Fibroblast of the aortic adventitia (primary cell): ENCODE measurements around the gene BPIFA3. TPM values are rescaled to one million over a fixed set of nuclear protein-coding genes. Genes with fewer than 3 reads are reported as not detected.

Experiments used
- DNase-seq: peaks from one replicate; pipeline ENCODE4 v3.0.0-alpha.2; 2010; ENCODE audit warnings: low read depth
- H3K4me3 ChIP-seq: 2 replicates; pipeline ENCODE4 v1.5.1; 2011; ENCODE audit warnings: low read depth, mild to moderate bottlenecking, control low read depth, low read length, moderate library complexity
- total RNA-seq: library from RNA; depleted of rRNA; stranded (reverse); fragments of >200 nt; gene quantifications from 2 replicates; pipeline ENCODE4 v1.2.3, GENCODE V29; 2012; ENCODE audit warnings: low replicate concordance
- TF ChIP-seq, protein P1 (sequence below): IDR thresholded peaks from 2 replicates; pipeline ENCODE4 v1.5.1; 2011; ENCODE audit warnings: mild to moderate bottlenecking, low read length, control low read depth, inconsistent platforms; ENCODE audit not compliant: insufficient read depth

The BPIFA3 gene
- total RNA-seq, 1 donor = not detected

DNA sequence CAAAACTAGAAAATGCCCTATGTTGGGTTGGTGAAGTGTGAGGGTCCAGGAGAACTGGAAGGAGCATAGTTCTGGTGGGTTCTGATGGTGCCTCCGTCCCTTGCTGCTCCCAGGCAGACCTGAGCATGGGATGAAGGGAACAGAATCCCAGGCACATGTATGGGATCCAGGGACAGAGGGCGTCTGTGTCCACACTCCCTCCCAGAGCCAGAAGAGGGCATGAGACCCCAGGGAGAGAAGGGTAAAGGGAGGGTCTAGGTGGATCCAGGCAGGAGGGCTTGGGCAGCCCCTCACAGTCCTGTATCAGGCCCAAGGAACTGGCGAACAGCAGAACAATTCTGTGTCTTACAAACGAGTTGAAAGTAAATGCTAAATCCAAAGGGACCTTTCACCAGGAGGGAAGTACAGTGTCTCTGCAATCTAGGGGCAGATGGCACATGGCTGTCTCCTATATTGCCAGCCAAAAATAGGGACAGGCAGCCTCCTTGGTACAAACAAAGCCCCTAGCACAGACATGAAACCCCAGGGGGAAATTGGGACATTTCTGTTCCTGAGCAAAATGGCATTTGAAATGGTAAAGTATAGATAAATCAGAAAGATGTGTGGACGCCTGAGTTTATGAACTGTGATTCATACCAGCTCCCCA is 16.1 kb downstream of the BPIFA3 start:
- H3K4me3 ChIP-seq = no peak overlapping the region
- TF ChIP-seq, protein P1, sequence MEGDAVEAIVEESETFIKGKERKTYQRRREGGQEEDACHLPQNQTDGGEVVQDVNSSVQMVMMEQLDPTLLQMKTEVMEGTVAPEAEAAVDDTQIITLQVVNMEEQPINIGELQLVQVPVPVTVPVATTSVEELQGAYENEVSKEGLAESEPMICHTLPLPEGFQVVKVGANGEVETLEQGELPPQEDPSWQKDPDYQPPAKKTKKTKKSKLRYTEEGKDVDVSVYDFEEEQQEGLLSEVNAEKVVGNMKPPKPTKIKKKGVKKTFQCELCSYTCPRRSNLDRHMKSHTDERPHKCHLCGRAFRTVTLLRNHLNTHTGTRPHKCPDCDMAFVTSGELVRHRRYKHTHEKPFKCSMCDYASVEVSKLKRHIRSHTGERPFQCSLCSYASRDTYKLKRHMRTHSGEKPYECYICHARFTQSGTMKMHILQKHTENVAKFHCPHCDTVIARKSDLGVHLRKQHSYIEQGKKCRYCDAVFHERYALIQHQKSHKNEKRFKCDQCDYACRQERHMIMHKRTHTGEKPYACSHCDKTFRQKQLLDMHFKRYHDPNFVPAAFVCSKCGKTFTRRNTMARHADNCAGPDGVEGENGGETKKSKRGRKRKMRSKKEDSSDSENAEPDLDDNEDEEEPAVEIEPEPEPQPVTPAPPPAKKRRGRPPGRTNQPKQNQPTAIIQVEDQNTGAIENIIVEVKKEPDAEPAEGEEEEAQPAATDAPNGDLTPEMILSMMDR = no peak
- no peak for DNase-seq

DNA sequence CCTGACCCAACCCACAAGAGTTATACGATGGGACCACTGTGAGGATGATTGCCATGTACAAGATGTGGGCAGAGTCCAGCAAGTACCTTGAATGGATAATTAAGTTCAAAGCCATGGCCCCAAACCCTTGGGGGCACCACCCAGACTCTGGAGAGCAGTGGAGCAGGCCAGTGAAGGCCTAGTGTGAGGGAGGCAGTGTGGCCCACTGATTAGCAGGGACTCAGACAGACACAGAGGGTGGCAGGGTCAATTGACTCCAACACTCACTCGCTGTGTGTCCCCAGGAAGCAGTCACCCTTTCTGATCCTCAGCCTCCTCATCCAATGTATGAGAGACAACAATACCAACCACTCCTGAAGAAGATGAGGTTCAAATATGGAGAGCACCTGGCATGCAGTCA is 16.9 kb downstream of the BPIFA3 start:
- TF ChIP-seq, protein P1 = no peak
- no peak overlapping the region for H3K4me3 ChIP-seq
- DNase-seq = no peak

DNA sequence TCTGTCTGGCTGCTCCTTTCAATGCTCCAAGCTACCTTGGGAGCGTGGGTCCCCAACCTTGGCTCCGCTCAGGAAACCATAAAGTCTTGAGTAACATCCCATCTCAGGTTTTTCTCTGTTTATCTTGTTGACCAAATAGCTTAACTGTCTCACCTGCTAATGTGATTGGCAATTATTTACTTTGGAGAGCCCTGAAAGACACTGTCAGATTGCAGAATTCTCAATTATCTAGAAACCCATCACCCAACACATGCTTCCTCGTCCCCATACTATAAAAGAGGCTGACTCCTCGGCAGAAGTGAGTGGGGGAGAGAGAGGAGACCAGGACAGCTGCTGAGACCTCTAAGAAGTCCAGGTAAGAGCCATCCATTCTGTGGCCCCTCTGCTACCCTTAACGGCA is 18.5 kb downstream of the BPIFA3 start, which contains the start of gene BPIFA1:
Gene BPIFA1 (plus strand): TSS at position 301 of the 400 bp plus-strand sequence. CDS start 1,716 bp downstream, outside the sequence.
- TF ChIP-seq, protein P1 = no peak
- no peak for DNase-seq
- H3K4me3 ChIP-seq = no peak within 1 kb of the TSS

DNA sequence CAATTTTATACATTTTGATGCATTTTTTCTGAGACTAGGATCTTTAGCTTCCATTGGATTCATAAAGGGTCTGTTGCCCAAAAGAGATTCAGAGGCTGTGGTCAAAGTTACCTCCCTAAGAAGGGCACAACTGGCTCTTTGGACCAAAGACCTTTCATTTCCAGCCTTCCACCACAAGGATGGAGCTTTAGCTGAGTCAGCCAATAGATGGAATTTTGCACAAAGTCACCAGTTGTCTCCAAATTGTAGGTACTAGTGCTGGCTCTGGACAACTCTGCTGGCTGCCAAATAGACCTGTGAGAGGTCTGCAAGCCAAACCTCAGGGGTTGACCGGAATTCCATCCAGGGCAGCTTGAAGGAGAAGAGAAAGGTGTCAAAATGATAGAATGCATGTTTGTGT is 19.2 kb downstream of the BPIFA3 start:
- H3K4me3 ChIP-seq = no peak overlapping the region
- TF ChIP-seq, protein P1 = no peak
- no peak for DNase-seq

DNA sequence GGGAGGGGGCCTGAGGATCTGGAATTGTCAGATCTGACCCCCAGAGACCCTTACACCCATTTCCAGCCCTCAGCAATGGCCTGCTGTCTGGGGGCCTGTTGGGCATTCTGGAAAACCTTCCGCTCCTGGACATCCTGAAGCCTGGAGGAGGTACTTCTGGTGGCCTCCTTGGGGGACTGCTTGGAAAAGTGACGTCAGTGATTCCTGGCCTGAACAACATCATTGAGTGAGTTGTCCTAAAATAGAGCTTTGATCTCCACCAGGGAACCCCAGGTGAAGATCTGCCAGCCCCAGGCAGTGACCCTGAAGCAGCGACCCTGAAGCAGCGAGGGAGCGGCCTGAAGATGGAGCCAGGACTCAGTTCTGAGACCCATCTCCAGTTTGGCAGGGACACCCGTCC is 20.8 kb downstream of the BPIFA3 start:
- DNase-seq = no peak
- TF ChIP-seq, protein P1 = no peak
- H3K4me3 ChIP-seq = no peak overlapping the region

DNA sequence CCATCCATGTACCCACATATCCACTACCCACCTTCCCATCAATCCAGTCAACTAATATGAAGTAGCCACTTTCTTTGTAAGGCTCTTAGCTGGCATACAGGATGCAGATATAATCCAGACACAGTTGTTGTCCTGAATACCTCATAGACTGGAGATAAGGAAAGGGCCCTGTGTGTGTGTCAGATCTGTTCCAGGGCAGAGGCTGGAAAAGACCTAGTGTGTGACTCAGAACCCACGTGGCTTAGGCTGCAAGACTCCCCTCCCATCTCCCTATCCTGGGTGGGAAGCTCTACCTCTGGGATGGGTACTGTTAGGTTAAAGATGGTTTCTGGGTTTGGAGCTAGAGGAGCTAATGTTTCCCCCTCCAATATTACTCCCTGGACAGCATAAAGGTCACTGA is 22.3 kb downstream of the BPIFA3 start:
- no peak overlapping the region for H3K4me3 ChIP-seq
- TF ChIP-seq, protein P1 = no peak
- DNase-seq = no peak
